AG04450 (cell line): ENCODE data around the gene TNFRSF11A. TPM values are rescaled to one million over a fixed set of nuclear protein-coding genes. Genes with fewer than 3 reads are reported as not detected.

Experiments used
- CTCF ChIA-PET: fragments of 300-600, 350-600 bp; formaldehyde crosslinking; extraction: SDS; loops from one replicate; lab custom pipeline; 2022; ENCODE audit warnings: antibody characterized with exemption, inconsistent platforms; lab: Charles Lee
- POLR2A ChIA-PET: fragments of 350-600 bp; formaldehyde crosslinking; extraction: SDS; loops from one replicate; lab custom pipeline; 2021; ENCODE audit warnings: antibody characterized with exemption, inconsistent platforms; lab: Yijun Ruan, JAX
- DNase-seq: peaks from one replicate; pipeline ENCODE4 v3.0.0-alpha.2; 2011; ENCODE audit warnings: low read depth, low spot score
- H3K27ac ChIP-seq: one replicate; pipeline ENCODE4 v1.5.1; 2012; ENCODE audit warnings: low read depth, low read length, control low read depth
- H3K27me3 ChIP-seq: one replicate; pipeline ENCODE4 v1.6.0; 2012; ENCODE audit warnings: low read length; ENCODE audit not compliant: control insufficient read depth, insufficient read depth
- H3K4me3 ChIP-seq: 2 replicates; pipeline ENCODE4 v1.5.1; 2011; ENCODE audit warnings: mild to moderate bottlenecking, low read depth, low read length, control low read depth
- H3K9me3 ChIP-seq: 2 replicates; pipeline ENCODE4 v1.5.1; 2012; ENCODE audit warnings: low read length; ENCODE audit not compliant: control insufficient read depth, insufficient read depth
- CTCF ChIP-seq: IDR thresholded peaks from 2 replicates; pipeline ENCODE4 v1.5.1; 2011; ENCODE audit warnings: low read depth, low read length, control low read depth, inconsistent platforms
- polyA plus RNA-seq: library from polyadenylated mRNA; depleted of rRNA; stranded (reverse); fragments of >200 nt; gene quantifications from 2 replicates; pipeline ENCODE4 v1.2.3, GENCODE V29; 2011

TNFRSF11A gene
- polyA plus RNA-seq, 1 experiment: not detected

GRCh38 chr18:62432176-62432575 is 107.1 kb downstream of the TNFRSF11A start:
- DNase-seq: no peak
- Histone ChIP-seq H3K27ac (no peak overlapping the region), H3K4me3 (no peak overlapping the region), H3K27me3 (peaks cover 17% of the 10 kb centered on the region), H3K9me3 (no peaks in the 10 kb centered on the region)
- TF ChIP-seq CTCF: no peak
- POLR2A ChIA-PET: no interaction called here
- CTCF ChIA-PET: interaction anchor here (0.6 to 1.1 kb wide), 3 partner anchors 152 to 585 kb away, joined by 3 to 4 read pairs (median 3); no protein-coding TSS in a partner anchor

DNA sequence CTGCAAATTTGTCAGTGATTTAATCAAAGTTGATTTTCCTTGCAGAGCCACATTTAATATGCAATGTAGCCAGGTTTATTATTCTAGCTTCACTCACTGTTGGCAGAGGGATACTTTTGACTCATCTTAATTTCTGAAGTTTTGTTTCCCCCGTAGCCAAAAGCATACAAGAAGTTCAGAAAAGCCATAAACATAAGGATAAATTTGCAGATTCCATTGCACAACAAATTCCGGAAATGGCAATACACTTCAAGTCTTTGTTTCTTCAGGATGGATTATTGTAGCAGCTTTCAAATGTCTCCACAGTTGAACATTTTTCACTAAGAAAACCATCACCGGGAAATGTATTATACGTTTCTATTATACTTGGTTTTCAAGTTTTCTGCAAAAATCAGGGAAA is 109.7 kb downstream of the TNFRSF11A start:
- POLR2A ChIA-PET: no interaction called here
- DNase-seq: no peak

DNA sequence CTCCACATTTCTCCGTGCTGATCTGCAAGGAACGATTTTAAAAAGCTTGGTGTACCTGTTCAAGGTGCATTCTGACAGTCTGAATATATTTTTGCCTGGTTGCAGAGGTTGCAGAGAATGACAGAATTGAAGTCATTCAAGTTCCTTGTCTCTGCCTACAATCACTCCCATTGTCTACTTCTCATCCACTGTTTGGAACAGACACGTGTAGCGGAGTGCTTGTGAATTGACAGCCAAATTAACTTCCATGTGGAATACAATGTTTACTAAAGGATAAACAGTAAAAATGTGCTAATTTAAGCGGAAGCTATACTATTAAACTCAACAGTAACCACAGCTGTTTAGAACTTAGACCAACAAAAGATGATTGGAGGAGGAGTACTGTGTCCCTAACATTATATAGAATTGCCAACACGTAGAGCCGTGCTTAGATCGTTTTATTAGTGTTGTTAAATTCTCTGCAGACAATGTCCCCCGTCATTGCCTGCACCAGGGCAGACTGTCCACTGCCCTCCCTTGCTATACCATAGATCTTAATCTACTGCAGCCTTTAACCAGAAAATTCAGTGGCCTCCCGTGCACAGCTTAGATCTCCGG is 110.4 kb downstream of the TNFRSF11A start:
- Histone ChIP-seq H3K4me3 (no peak overlapping the region), H3K27ac (no peak overlapping the region), H3K9me3 (no peaks in the 10 kb centered on the region), H3K27me3 (peaks cover 12% of the 10 kb centered on the region)
- DNase-seq: no peak
- CTCF ChIA-PET: interaction anchor here (0.7 to 2.4 kb wide), 3 partner anchors 10 to 151 kb away, joined by 3 to 18 read pairs (median 6); no protein-coding TSS in a partner anchor
- POLR2A ChIA-PET: no interaction called here
- no peak for TF ChIP-seq CTCF

More for the DNA sequence above, 109.7 kb downstream of the TNFRSF11A start:
- Histone ChIP-seq H3K4me3 (no peak overlapping the region), H3K9me3 (no peaks in the 10 kb centered on the region), H3K27me3 (peaks cover 14% of the 10 kb centered on the region), H3K27ac (no peak overlapping the region)
- no peak for TF ChIP-seq CTCF
- CTCF ChIA-PET: interaction anchor here (1.5 to 2.4 kb wide), 3 partner anchors 9 to 152 kb away, joined by 5 to 18 read pairs (median 6); no protein-coding TSS in a partner anchor

DNA sequence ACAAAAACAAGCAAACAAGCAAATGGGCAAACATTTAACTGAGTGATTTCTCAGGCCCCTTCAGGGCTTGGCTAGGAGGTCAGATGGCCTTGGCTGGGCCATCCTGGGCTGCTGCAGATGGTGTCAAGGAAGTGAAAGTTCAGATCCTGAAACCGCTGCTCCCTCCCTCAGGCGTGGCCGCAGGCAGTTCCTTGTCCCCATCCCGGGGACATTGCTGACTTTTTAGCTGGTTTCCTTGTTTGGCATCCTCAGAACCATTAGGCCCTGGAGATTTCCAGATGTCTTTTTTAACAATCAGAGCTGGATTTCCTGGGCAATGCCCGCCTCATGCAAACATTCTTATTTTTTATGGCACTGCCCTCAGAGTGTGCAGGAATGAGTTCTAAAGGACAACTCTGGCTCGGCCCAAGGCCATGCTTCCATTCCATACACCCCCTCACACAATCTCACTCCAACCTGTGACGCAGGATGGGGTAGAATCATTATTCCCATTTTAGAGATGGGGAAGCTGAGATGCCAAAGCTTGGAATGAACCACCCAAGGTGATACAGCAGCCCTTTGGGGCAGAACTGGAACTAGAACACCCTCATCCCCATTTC is 111.6 kb downstream of the TNFRSF11A start:
- no peak overlapping the region for H3K4me3 ChIP-seq
- no peak for TF ChIP-seq CTCF
- H3K27ac ChIP-seq: no peak overlapping the region
- H3K27me3 ChIP-seq: peaks cover 12% of the 10 kb centered on the region
- no peaks in the 10 kb centered on the region; the same call in 1 of the 2 replicates for H3K9me3 ChIP-seq
- CTCF ChIA-PET: interaction anchor here (0.6 to 2.4 kb wide), 7 partner anchors 11 to 1002 kb away, joined by 3 to 18 read pairs (median 5); no protein-coding TSS in a partner anchor
- POLR2A ChIA-PET: interaction anchor here (1.2 kb wide), 1 partner anchor 11 kb away, joined by 5 read pairs; no protein-coding TSS in a partner anchor
- DNase-seq: no peak
